Glutamatergic neuron (in vitro differentiated cells): ENCODE data around the gene INSC. TPM values are rescaled to one million over a fixed set of nuclear protein-coding genes. Genes with fewer than 3 reads are reported as not detected.

ENCODE experiments used
- DNase-seq: peaks from one replicate; pipeline ENCODE4 v3.0.0; 2022
- H3K27ac Mint-ChIP-seq: one replicate; pipeline ENCODE4 v1.8.0; 2020; ENCODE audit warnings: mild to moderate bottlenecking, mixed read lengths, inconsistent platforms; ENCODE audit not compliant: unreplicated experiment
- H3K27me3 Mint-ChIP-seq: one replicate; pipeline ENCODE4 v1.8.0; 2020; ENCODE audit warnings: mild to moderate bottlenecking, moderate library complexity, mixed read lengths, inconsistent platforms; ENCODE audit not compliant: unreplicated experiment
- H3K36me3 Mint-ChIP-seq: one replicate; pipeline ENCODE4 v1.8.0; 2020; ENCODE audit warnings: mild to moderate bottlenecking, mixed read lengths, inconsistent platforms; ENCODE audit not compliant: unreplicated experiment
- H3K4me1 Mint-ChIP-seq: one replicate; pipeline ENCODE4 v1.8.0; 2020; ENCODE audit warnings: mild to moderate bottlenecking, low read depth, mixed read lengths, inconsistent platforms; ENCODE audit not compliant: unreplicated experiment
- H3K4me3 Mint-ChIP-seq: one replicate; pipeline ENCODE4 v1.8.0; 2020; ENCODE audit warnings: mild to moderate bottlenecking, mixed read lengths, inconsistent platforms; ENCODE audit not compliant: unreplicated experiment
- H3K9me3 Mint-ChIP-seq: one replicate; pipeline ENCODE4 v1.8.0; 2020; ENCODE audit warnings: mild to moderate bottlenecking, moderate library complexity, mixed read lengths, inconsistent platforms; ENCODE audit not compliant: unreplicated experiment
- CTCF ChIP-seq: fragments of 200-600 bp; sonication (generic); IDR thresholded peaks from one replicate; pipeline ENCODE4 v1.5.0; 2021; ENCODE audit not compliant: partially characterized antibody, unreplicated experiment
- total RNA-seq: library from RNA; stranded (reverse); fragmentation: NEBNext Ultra II Directional; extraction: Animal tissue kit (Norgen Biotek cat#: 25700); gene quantifications from one replicate; pipeline ENCODE4 v1.2.1, GENCODE V29; 2021; ENCODE audit not compliant: unreplicated experiment

INSC gene
- total RNA-seq, 1 donor from 2014 or later, result not detected

GRCh38 chr11:15216678-15217077 lies 102.0 kb downstream of the INSC start:
- Mint-ChIP-seq H3K4me3 (no peak overlapping the region), H3K27me3 (peaks cover 4% of the 10 kb centered on the region), H3K9me3 (no peaks in the 10 kb centered on the region), H3K4me1 (peaks cover 5% of the 10 kb centered on the region), H3K27ac (no peak overlapping the region), H3K36me3 (no peaks in the 10 kb centered on the region)
- TF ChIP-seq CTCF, result peak; percentile 54
- no peak for DNase-seq

GRCh38 chr11:15217416-15217815 lies 102.7 kb downstream of the INSC start:
- H3K27me3 Mint-ChIP-seq, result peaks cover 2% of the 10 kb centered on the region
- H3K4me1 Mint-ChIP-seq, result peaks cover 5% of the 10 kb centered on the region
- no peak overlapping the region for H3K27ac Mint-ChIP-seq
- no peak overlapping the region for H3K4me3 Mint-ChIP-seq
- DNase-seq, result no peak
- H3K36me3 Mint-ChIP-seq, result no peaks in the 10 kb centered on the region
- no peaks in the 10 kb centered on the region for H3K9me3 Mint-ChIP-seq
- TF ChIP-seq CTCF, result no peak

DNA sequence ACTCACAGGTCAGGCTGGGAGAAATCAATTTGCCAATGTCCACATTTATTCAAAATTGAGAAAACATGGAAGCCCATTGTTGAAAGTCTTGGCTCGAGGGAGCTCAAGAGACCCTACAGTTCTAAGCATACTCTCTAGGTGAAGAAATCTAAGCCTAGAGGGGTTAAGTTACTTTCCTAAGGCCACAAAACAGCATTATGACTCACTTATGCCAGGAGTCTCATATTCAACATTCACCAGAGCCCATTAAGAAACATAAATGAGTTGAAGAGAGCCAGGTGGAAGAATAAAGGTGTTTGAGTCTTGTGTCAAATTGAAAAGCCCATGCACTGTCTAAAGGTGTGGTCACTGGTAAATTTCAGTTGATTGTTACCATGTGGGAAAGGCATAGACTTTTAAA lies 108.1 kb downstream of the INSC start:
- no peak for TF ChIP-seq CTCF
- H3K4me3 Mint-ChIP-seq, result no peak overlapping the region
- peaks cover 2% of the 10 kb centered on the region for H3K27me3 Mint-ChIP-seq
- no peak overlapping the region for H3K27ac Mint-ChIP-seq
- no peaks in the 10 kb centered on the region for H3K36me3 Mint-ChIP-seq
- no peaks in the 10 kb centered on the region for H3K9me3 Mint-ChIP-seq
- DNase-seq, result no peak
- peaks cover 5% of the 10 kb centered on the region for H3K4me1 Mint-ChIP-seq

DNA sequence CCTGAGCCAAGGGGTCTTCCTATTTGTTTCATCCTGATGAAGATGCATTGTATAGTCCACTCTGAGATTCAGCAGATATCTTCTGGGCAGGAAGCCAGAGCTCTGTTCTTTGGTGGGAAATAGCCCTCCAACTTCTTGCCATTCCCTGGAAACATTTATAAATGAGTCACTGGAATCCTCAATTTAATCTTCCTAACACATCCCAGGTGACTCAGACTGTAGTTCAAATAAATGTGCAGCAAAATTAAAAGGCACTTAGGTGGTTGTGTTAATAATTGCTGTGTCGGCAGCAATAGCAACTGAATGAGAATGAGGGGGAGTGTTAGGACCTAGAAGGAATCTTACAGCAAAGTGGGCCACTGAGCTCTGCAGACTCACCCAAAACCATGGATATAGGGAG lies 108.6 kb downstream of the INSC start:
- peaks cover 5% of the 10 kb centered on the region for H3K4me1 Mint-ChIP-seq
- H3K36me3 Mint-ChIP-seq, result no peaks in the 10 kb centered on the region
- no peak for DNase-seq
- no peaks in the 10 kb centered on the region for H3K27me3 Mint-ChIP-seq
- H3K4me3 Mint-ChIP-seq, result no peak overlapping the region
- no peak overlapping the region for H3K27ac Mint-ChIP-seq
- no peak for TF ChIP-seq CTCF
- H3K9me3 Mint-ChIP-seq, result no peaks in the 10 kb centered on the region

GRCh38 chr11:15224466-15224865 lies 109.7 kb downstream of the INSC start:
- DNase-seq, result no peak
- no peak overlapping the region for H3K27ac Mint-ChIP-seq
- no peak for TF ChIP-seq CTCF

More at GRCh38 chr11:15224466-15224865, 109.7 kb downstream of the INSC start:
- Mint-ChIP-seq H3K4me1 (peaks cover 3% of the 10 kb centered on the region), H3K9me3 (no peaks in the 10 kb centered on the region), H3K27me3 (no peaks in the 10 kb centered on the region), H3K4me3 (no peak overlapping the region), H3K36me3 (no peaks in the 10 kb centered on the region)
